SU-DHL-6 (cell line): ENCODE results near the gene CLEC20A.

Source experiments
- H2AFZ ChIP-seq: fragments of 200-600 bp; sonication (generic); 2 replicates; pipeline ENCODE4 v1.6.1; 2014; ENCODE audit warnings: low read depth, mild to moderate bottlenecking, moderate library complexity, mixed read lengths, antibody characterized with exemption, low read length; ENCODE audit not compliant: severe bottlenecking
- H3F3A ChIP-seq: fragments of 200-600 bp; shearing (Covaris generic); 2 replicates; pipeline ENCODE4 v1.6.0; 2016; ENCODE audit warnings: antibody characterized with exemption, mild to moderate bottlenecking; ENCODE audit not compliant: insufficient read depth
- H3K27ac ChIP-seq: fragments of 200-600 bp; sonication (generic); 2 replicates; pipeline ENCODE4 v1.5.1; 2016; ENCODE audit warnings: low read depth, mild to moderate bottlenecking, low read length, moderate library complexity, mixed read lengths
- H3K27me3 ChIP-seq: fragments of 200-600 bp; sonication (generic), shearing (Covaris generic); 2 replicates; pipeline ENCODE4 v1.6.0; 2014; ENCODE audit warnings: mild to moderate bottlenecking, low read length
- H3K36me3 ChIP-seq: fragments of 200-600 bp; sonication (generic); 2 replicates; pipeline ENCODE4 v1.6.1; 2014; ENCODE audit warnings: mild to moderate bottlenecking, low read length, mixed read lengths
- H3K4me2 ChIP-seq: fragments of 300-600, 200-600 bp; shearing (Covaris generic), sonication (generic); 2 replicates; pipeline ENCODE4 v1.6.0; 2014; ENCODE audit warnings: low read length, low read depth, mild to moderate bottlenecking; ENCODE audit not compliant: poor library complexity, severe bottlenecking
- H3K4me3 ChIP-seq: fragments of 200-600 bp; sonication (generic); 2 replicates; pipeline ENCODE4 v1.5.1; 2014; ENCODE audit warnings: antibody characterized with exemption, low read length, mild to moderate bottlenecking, mixed read lengths; ENCODE audit not compliant: insufficient read depth, poor library complexity, severe bottlenecking
- H3K79me2 ChIP-seq: fragments of 200-600 bp; sonication (generic); 2 replicates; pipeline ENCODE4 v1.6.1; 2014; ENCODE audit warnings: mild to moderate bottlenecking, low read length, moderate library complexity; ENCODE audit not compliant: insufficient read depth
- H3K9ac ChIP-seq: fragments of 200-600 bp; sonication (generic); 2 replicates; pipeline ENCODE4 v1.7.0; 2014; ENCODE audit warnings: mild to moderate bottlenecking, low read length
- H3K9me2 ChIP-seq: fragments of 200-600 bp; sonication (generic); replicated peaks from 2 replicates; pipeline ENCODE4 v1.6.1; 2014; ENCODE audit warnings: low read length; ENCODE audit not compliant: insufficient read depth
- H3K9me3 ChIP-seq: fragments of 200-600 bp; sonication (generic); 2 replicates; pipeline ENCODE4 v1.6.1; 2014; ENCODE audit warnings: low read length, mixed read lengths; ENCODE audit not compliant: insufficient read depth
- H4K20me1 ChIP-seq: fragments of 200-600 bp; sonication (generic); 2 replicates; pipeline ENCODE4 v1.6.1; 2014; ENCODE audit warnings: low read depth, mild to moderate bottlenecking, antibody characterized with exemption, low read length, moderate library complexity, mixed read lengths
- EZH2phosphoT487 ChIP-seq: fragments of 200-600 bp; sonication (generic), shearing (Covaris generic); conservative IDR thresholded peaks from 2 replicates; pipeline ENCODE4 v1.6.1; 2018; ENCODE audit warnings: mild to moderate bottlenecking, antibody characterized with exemption, low read length, moderate library complexity, mixed read lengths
- TF ChIP-seq, protein P1 (sequence below): fragments of 200-600 bp; sonication (generic); IDR thresholded peaks from one replicate; pipeline ENCODE4 v1.5.1; 2017; ENCODE audit warnings: antibody characterized with exemption, mild to moderate bottlenecking, low read length, moderate library complexity; ENCODE audit not compliant: insufficient read depth, poor library complexity, severe bottlenecking

The CLEC20A gene

DNA sequence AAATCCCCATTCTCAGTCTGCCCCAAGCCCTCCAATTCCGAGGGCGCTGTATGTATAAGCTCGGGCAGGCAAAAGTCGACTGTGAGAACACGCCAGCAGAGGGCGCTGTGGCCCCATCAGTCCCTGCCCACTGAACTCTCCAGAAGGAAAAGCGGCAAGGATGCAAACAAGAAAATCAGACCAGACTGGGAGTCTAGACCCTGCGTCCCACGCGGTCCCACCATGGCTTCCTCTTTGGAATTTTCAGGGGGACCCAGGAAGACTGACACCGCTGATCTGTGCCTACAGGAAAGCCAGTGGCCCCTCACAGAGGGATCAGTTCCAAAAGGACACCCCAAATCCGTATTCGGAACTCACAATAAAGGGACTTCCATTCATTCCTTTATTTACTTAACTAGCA is 35.6 kb upstream of the CLEC20A start:
- Histone ChIP-seq H3K9me2 (no peaks in the 10 kb centered on the region), H3K9ac (no peak overlapping the region), H3F3A (no peaks in the 10 kb centered on the region), H3K27ac (no peak overlapping the region), H3K4me2 (no peak overlapping the region), H3K9me3 (no peaks in the 10 kb centered on the region), H3K27me3 (no peaks in the 10 kb centered on the region), H3K36me3 (no peaks in the 10 kb centered on the region), H2AFZ (peak overlapping the region; percentile 17), H3K79me2 (no peaks in the 10 kb centered on the region), H3K4me3 (no peak overlapping the region), H4K20me1 (no peaks in the 10 kb centered on the region)
- TF ChIP-seq EZH2phosphoT487: no peak
- TF ChIP-seq, protein P1, sequence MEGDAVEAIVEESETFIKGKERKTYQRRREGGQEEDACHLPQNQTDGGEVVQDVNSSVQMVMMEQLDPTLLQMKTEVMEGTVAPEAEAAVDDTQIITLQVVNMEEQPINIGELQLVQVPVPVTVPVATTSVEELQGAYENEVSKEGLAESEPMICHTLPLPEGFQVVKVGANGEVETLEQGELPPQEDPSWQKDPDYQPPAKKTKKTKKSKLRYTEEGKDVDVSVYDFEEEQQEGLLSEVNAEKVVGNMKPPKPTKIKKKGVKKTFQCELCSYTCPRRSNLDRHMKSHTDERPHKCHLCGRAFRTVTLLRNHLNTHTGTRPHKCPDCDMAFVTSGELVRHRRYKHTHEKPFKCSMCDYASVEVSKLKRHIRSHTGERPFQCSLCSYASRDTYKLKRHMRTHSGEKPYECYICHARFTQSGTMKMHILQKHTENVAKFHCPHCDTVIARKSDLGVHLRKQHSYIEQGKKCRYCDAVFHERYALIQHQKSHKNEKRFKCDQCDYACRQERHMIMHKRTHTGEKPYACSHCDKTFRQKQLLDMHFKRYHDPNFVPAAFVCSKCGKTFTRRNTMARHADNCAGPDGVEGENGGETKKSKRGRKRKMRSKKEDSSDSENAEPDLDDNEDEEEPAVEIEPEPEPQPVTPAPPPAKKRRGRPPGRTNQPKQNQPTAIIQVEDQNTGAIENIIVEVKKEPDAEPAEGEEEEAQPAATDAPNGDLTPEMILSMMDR: peak; percentile 84

DNA sequence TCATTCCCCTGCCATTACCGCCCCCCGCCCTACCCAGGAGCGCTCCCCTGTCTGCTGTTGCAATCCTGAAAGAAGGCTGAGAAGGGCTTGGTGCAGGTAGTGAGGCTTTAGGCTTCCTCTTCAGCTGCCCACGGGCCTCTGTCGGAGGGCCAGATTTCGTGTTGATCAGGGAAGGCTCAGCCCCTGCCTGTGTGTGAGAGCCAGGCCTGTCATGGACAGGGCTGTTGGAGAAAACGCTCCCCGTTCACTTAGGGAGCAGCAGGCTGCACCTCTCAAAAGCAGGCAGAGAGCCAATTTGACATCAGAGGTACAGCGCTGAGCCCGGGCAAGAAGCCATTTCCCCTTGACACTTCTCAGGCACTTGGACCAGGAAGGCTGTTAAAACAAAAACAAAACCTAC is 35.1 kb upstream of the CLEC20A start:
- Histone ChIP-seq H3K27me3 (no peaks in the 10 kb centered on the region), H2AFZ (peak overlapping the region; percentile 17), H3K36me3 (no peaks in the 10 kb centered on the region), H3K4me2 (no peak overlapping the region), H3K27ac (no peak overlapping the region), H3K4me3 (no peak overlapping the region), H3K9ac (no peak overlapping the region), H3K9me3 (no peaks in the 10 kb centered on the region), H4K20me1 (no peaks in the 10 kb centered on the region), H3K9me2 (no peaks in the 10 kb centered on the region), H3K79me2 (no peaks in the 10 kb centered on the region), H3F3A (no peaks in the 10 kb centered on the region)
- TF ChIP-seq EZH2phosphoT487: no peak
- TF ChIP-seq, protein P1: no peak

DNA sequence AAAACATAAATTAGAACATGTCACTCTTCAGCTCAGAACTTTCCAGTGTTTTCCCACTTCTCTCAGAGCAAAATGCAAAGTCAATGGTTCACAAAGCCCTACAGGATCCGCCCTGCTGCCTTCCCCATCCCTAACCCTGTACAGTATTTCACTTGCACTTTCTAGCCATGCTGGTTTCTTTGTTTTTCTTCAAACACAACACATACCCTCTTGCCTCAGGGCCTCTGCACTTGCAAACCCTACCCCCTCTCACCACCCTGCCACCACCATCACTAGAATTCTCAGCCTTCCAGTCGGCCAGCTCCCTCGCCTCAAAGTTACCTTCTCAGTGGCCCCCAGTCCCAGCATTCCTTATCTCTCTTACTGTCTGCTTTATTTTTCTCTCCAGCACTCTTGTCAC is 33.7 kb upstream of the CLEC20A start:
- H3K9me2 ChIP-seq: no peaks in the 10 kb centered on the region
- TF ChIP-seq, protein P1: no peak
- no peak for TF ChIP-seq EZH2phosphoT487
- H2AFZ ChIP-seq: no peak overlapping the region
- H3K4me3 ChIP-seq: no peak overlapping the region
- no peaks in the 10 kb centered on the region for H3K36me3 ChIP-seq
- no peaks in the 10 kb centered on the region for H3K9me3 ChIP-seq
- no peaks in the 10 kb centered on the region for H3K27me3 ChIP-seq
- H3K9ac ChIP-seq: no peak overlapping the region
- no peaks in the 10 kb centered on the region for H3K79me2 ChIP-seq
- H4K20me1 ChIP-seq: no peaks in the 10 kb centered on the region
- no peak overlapping the region for H3K4me2 ChIP-seq
- H3K27ac ChIP-seq: no peak overlapping the region
- H3F3A ChIP-seq: no peaks in the 10 kb centered on the region

DNA sequence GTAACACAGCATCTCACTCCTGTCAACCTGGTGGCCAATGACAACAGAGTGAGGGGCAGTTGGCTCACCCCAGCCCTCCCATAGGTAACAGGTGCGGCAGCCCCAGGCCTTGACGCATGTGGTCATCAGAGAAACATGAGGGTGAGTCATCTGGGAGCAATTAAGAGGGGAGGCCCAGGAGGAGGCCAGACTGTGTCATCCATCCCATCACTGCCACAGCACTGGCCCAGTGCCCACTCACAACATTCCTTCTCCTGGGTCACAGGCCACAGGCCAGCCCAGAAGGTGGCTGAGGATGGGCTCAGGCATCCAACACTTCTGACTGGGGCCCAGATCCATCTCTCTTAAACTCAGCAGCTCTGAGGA is 33.3 kb upstream of the CLEC20A start:
- Histone ChIP-seq H4K20me1 (no peaks in the 10 kb centered on the region), H2AFZ (no peak overlapping the region), H3K4me2 (no peak overlapping the region), H3K27me3 (no peaks in the 10 kb centered on the region), H3K4me3 (no peak overlapping the region), H3K27ac (no peak overlapping the region), H3F3A (no peaks in the 10 kb centered on the region), H3K9ac (no peak overlapping the region), H3K9me2 (no peaks in the 10 kb centered on the region), H3K36me3 (no peaks in the 10 kb centered on the region), H3K79me2 (no peaks in the 10 kb centered on the region), H3K9me3 (no peaks in the 10 kb centered on the region)
- TF ChIP-seq EZH2phosphoT487: no peak
- TF ChIP-seq, protein P1: no peak
